HG03520 (cell line): ENCODE results near the gene ENSA.
"Not testable (repeated sequence)": the region's sequence is repeated elsewhere in the genome, so short reads cannot be mapped to it uniquely, and the experiment has no call there.

ENCODE experiments used
- ATAC-seq: cut with Tn5 transposase; IDR thresholded peaks from one replicate; pipeline ENCODE4 v1.9.1; 2021; ENCODE audit warnings: mild to moderate bottlenecking, moderate library complexity; ENCODE audit not compliant: unreplicated experiment

ENSA gene

DNA sequence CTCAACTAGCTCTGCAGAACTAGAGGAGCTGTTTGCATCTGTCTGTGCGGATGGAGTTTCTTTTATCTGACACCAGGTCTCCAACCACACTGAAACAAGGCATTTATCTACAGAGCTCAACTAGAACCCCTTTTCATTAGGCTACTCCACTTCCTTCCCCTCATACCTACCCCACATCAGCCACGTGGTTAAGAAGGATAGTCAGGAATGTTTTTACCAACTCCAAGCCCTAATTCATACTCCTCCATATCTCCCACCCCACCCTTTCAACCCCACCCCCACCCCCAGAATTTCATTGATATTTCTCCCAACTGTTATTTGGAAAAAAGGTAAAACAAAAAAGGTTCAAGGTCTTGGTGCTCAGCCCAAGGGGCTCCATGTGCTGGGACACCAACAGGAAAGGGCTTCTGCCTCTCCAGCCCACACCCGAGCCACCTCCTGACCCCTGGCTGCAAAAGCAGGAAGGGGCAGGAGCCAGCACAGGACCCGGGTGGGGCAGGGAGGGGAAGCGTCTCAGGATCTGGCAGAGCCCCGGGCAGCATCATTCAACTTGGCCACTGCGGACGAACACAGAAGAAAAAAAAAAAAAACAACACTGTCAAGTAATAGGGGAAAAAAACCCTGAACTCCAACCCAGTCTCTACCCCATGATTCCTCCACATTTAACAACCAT, 7.0 kb downstream of the ENSA start:
- ATAC-seq = no peak

DNA sequence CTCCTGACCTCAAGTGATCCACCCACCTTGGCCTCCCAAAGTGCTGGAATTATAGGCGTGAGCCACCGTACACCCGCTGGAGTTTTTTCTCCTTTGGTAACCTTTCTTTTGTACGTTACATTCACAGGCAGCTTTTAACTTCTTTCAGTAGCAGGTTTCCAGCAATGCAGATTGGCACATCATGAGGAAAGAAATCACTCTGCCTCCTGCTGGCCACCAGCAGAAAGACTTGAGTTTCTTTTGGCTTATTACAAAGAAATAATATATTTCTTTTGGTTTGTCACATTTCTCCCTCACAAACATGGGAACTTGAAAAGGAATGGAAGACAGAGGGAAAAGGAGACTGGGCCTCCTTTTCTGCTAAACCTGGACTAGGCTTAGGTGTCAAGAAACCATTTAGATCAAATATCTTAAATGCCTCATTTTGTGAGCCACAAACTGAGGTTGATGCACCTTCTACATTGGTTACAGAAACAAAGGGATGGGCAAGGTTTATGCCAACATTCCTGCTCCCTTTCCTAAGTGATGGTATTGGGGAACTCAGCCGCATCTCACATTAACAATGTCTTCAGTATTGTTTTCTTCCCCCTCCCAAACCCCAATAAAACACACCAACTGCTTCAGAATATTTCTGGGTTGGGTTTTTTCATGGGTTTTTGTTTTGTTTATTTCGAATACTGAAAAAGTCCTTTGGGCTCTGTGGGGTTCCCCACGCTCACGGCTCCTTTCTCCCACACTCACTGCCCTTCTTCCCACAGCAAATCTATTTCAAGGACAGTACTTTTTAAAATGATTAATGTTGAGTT, 7.7 kb downstream of the ENSA start:
- ATAC-seq = no peak

DNA sequence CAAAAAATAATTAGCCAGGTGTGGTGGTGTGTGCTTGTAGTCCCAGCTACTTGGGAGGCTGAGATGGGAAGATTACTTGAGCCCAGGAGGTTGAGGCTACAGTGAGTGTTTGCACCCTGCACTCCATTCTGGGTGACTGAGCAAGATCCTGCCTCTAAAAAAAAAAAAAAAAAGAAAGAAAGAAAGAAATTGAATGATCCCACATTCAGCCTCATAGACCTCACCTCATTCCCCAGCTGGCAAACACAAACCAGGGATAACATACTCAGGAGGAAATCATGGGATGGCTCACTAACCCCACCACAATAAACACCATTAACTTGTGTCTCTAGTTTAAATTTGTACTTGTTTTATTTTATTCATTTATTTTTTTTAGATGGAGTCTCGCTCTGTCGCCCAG, 8.5 kb downstream of the ENSA start:
- ATAC-seq = no peak

DNA sequence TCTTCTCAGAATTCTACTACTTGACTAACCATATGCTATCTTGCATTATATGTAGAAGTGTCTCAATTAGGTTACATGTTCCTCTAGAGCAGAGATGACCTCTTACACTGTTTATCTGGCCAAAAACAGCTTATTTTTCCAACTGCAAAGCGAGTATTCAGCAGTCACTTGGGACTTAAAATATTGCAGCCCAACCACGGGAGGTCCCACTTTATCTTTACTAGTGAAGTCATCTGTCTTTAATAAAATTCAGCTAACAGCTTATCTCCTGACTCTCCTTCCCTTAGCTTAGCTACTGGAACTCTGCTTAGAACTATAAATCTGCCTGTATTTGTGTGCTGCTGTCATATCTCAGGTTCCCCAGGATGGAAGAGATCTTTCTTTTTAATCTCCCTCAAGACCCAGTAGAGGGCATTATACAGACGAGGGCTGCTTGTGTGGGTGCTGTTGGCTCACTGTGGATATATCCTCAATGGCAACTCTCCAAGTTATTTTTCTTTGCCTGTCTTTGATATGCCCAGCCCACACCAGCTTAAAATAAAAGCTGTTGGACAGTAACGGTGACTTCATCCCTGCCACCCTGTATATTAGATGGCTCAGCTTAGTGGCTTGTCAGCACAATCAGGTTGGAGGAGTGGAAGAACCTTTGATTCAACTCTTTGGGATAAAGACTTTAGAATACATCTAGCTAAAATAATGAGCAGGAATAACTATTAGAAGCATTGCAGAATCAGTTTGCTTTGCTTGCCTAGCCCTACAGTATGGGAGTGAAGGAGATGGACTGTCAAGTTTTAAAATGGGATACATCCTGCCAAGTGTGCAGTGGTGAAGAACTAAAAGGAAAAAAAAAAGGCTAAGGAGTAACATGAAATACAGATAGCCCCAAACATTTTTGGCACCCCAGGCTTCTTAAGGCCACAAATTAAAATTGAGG, 9.6 kb downstream of the ENSA start:
- no peak for ATAC-seq

DNA sequence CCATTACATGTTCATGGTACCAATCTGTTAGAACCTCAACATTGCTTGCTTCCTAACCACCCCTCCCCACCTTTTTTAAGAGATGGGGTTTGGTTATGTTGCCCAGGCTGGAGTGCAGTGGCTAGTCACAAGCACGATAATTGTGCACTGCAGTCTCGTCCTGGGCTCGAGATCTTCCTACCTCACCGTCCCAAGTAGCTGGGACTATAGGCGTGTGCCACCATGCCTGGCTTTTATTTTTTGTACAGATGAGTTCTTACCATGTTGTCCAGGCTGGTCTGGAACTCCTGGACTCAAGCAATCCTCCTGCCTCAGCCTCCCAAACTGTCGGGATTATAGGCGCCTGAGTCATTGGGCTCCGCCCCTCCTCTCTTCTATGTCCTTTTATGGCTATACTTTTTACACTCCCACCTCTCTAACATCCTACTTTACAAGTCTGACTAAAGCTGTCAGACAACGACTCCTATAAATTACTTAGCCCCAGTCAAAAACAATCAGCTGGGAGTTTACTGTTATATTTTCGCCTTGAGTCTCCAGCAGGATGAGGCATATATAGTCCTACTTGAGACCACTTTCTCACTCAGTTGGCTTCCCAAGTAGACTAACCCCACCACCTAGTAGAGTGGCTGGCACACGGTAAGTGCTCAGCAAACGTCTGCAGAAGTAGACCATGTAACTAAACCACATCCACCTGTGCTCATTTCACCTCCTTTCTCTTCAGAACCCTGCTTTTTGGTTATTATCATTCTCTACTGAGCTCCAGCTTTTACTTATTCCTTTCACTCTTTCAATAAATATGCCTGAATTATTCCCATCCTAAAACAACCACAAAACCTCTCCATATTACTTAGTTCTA, 13.8 kb downstream of the ENSA start:
- no peak for ATAC-seq

DNA sequence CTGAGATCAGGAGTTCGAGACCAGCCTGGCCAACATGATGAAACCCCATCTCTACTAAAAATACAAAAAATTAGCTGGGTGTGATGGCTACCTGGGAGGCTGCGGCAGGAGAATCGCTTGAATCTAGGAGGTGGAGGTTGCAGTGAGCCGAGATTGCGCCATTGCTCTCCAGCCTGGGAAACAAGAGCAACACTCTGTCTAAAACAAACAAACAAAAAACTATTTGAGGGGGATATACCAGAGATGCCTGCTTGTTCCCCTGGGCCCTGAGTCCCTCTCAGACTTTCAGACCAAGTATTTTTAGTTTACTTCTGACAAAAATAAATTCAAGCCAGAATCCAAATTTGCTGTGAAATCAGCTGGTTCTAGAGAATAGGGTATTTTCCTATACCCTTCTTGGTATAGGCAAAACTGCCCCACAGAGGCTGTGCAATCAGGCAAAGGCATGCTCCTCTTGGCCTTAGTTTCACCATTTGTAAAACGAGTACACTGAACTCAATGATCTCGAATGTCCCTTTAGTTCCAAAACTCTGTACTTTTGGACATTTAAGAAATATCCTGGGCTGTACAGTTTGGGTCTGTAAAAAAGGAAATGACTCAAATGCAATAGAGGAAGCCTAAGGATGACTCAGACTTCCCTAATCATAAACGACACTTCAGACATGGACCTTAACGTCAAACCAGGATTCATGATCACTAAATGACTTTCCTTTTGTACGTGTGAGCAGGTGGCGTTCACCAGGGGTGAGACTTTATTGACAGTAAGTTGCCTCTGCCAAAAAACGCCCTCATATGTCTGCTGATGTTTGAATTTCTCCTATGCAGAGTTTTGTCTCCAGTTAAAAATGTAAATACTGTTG, 16.1 kb downstream of the ENSA start:
- ATAC-seq = peak; percentile 46

DNA sequence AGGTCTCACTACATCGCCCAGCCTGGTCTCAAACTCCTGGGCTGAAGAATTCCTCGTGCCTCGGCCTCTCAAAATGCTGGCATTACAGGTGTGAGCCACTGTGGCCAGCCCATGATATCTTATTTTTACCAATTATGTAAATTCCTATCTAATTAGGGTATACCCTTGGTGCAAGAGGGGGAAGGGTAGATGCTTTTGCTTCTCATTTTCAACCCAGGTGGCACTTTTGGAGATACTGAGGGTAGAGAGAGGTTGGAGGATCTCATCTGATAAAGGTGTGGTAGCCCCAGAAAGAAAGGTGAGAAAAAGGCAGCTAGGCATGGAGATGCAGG, 17.4 kb downstream of the ENSA start:
- no peak for ATAC-seq

DNA sequence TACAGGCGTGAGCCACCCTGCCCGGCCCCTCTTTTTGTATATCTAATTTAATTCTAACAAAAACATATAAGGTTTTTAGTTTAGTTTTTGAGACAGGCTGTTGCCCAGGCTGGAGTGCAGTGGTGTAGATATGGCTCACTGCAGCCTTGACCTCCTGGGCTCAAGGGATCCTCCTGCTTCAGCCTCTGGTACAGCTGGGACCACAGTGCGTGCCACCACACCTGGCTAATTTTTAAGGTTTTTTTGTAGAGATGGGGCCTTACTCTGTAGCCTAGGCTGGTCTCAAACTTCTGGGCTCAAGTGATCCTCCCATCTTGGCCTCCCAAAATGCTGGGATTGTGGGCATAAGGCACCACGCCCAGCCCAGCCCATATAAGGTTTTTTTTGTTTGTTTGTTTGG, 18.8 kb downstream of the ENSA start:
- ATAC-seq = no peak

DNA sequence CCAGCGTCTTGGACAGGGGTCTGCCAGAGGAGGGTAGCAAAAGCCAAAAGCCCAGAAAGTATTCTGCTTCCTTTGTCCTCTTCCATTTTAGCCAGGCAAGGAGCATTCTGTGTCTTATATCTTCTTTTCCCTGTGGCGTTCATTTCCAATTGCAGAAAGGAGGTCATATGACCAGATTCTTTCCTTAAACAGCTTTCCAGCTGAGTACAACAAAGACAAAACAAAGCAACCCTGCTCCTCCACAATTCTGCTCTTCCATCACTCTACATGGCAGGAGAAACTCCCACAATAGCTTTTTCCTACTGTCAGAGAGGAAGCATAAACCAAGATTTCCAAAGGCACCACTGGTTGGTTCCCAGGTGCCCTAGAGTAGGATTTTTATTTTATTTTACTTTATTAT, 19.7 kb downstream of the ENSA start:
- ATAC-seq = no peak

DNA sequence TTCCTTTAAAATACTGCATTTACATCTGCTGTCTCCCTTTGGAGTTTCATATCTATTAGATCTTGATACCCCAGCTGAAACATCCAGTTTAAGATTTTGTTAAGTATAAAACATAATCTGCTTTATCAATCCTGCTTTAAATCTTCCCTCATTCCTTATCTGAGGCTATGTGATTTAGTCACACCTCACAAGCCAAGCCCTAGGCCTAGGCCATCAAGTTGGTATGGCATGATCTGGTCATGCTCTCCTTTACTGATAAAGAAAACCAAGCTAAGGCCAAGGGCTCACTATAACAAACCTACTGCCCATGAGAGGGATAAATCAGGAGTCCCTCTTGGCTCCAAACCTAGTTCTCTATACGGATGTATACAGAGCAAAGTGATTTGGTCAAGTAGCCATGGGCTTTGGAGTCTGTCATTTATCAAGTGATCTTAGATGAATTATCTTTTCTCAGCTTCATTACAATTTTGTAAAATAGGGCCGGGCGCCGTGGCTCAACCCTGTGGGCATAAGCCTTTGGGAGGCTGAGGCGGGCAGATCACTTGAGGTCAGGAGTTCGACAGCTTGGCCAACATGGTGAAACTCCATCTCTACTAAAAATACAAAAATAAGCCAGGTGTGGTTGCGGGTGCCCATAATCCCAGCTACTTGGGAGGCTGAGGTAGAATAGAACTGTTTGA, 22.8 kb downstream of the ENSA start:
- ATAC-seq = no peak

DNA sequence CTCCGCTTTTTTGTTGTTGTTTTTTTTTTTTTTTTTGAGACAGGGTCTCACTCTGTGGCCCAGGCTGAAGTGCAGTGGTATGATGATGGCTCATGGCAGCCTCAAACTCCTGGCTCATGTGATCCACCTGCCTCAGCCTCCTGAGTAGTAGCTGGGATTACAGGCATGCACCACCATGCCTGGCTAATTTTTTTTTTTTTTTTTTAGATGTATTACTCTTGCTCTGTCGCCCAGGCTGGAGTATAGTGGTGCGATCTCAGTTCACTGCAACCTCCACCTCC, 24.0 kb downstream of the ENSA start:
- not testable (repeated sequence) for ATAC-seq

DNA sequence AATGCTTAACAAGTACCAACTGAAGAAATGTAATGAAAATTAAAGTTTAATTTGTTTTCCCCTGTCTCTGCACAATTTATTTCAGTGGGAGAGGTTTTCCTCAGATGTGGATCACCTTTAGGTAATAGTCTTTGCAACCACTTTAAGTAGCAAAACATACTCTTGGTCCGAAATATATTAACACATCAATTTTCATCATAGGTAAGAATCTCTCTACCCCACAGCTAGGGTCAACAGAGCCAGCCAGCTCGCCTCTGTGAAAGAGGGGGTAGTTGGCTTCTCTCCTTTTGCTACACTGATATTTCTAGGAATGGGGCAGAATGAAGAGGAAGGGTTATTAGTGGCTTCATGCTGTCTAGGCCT, 25.2 kb downstream of the ENSA start:
- ATAC-seq = no peak

DNA sequence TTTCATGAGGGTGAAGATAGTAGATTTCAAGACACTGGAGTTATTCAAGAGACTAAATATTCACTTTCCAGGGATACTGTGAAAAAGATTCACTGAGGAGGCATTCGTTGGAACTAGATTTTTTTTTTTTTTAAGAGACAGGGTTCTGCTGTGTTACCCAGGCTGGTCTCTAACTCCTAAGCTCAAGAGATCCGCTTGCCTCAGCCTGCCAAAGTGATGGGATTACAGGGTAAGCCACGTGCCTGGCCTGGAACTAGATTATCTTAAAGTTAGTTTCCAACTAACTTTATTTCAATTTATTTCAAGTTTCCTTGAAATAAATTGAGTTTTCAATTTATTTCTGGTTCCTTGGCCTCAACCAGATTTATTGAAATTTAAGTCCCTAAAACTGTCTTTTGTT, 25.7 kb downstream of the ENSA start:
- ATAC-seq = no peak

DNA sequence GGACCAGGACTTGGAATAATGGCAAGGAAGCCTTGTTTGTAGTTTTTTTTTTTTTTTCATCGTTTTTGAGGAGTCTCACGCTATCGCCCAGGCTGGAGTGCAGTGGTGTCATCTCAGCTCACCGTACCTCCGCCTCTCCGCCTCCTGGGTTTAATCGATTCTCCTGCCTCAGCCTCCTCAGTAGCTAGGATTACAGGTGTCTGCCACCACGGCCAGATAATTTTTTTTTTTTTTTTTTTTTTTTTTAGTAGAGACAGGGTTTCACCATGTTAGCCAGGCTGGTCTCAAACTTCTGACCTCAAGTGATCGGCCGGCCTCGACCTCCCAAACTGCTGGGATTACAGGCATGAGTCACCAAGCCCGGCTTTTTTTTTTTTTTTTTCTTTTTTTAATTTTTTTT, 27.0 kb downstream of the ENSA start:
- ATAC-seq = not testable (repeated sequence)

DNA sequence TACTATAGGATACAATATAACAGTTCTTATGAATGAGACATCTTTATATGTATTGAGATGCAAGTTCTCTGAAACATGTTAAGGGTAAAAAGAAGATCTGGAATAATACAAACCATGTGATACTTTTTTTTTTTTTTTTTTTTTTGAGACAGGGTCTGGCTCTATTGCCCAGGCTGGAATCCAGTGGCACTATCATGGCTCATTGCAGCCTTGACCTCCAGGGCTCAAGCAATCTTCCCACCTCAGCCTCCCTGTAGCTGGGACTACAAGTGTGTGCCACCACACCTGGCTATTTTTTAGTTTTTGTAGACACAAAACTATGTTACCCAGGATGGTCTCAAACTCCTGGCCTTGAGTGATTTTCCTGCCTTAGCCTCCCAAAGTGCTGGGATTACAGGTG, 27.9 kb downstream of the ENSA start:
- no peak for ATAC-seq

DNA sequence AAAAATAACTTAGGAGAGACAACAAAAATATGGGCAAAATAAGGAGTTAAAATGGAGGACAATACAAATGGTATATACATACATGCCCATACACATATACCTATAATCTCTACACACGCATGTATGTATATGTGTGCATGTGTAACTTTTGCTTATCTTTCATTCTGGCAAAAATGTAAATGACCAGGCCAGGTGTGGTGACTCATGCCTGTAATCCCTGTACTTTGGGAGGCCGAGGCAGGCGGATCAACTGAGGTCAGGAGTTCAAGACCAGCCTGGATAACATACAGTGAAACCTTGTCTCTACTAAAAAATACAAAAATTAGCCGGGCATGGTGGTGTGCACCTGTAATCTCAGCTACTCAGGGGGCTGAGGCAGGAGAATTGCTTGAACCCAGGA, 31.1 kb downstream of the ENSA start:
- ATAC-seq = not testable (repeated sequence)

DNA sequence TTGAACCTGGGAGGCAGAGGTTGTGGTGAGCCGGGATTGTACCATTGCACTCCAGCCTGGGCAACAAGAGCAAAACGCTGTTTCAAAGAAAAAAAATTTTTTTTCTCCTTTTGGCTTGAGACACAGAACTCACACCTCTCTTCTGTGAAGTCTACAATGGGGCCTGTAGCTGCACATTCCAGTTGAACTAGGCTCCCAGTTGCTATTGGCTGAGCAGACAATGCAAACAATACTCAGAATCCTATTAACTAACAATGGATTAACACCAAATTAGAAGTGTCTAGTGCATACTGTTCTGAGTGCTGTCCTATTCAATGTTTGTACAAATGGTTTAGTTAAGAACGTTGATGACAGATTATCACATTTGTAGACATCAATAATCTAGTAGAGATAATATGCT, 32.4 kb downstream of the ENSA start:
- ATAC-seq = no peak

DNA sequence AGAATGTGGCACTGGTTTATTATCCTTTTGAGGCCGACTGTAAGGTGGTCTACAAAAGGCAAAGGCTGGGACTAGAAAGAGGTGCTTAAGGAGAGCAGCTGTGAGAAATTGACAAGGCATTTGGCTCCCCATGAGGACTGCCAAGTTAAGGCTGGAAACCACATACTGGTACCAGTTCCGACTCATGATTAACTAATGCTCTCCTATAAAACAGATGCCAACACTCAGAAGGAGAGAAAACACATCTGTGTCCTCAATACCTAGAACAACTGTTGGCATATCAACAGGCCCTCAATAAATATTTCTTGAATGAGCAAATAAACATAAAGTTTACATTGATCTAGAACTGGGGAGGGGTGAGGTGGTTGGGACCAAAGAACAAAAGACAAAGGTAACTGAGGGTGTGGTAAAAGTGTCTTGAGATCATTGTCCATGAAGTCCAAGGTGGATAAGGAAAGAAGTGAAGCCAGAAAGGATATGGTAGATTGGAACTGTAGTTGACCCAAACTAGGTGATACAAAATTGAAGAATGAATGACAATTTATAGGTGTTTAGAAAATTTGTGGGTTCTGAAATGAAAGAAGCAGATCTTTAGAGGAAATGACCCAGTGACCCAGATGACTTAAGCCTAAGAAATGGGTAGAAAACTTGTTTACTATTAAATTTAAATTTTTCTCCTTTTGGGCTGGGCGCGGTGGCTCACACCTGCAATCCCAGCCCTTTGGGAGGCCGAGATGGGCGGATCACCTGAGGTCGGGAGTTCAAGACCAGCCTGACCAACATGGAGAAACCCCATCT, 33.1 kb downstream of the ENSA start:
- no peak for ATAC-seq

DNA sequence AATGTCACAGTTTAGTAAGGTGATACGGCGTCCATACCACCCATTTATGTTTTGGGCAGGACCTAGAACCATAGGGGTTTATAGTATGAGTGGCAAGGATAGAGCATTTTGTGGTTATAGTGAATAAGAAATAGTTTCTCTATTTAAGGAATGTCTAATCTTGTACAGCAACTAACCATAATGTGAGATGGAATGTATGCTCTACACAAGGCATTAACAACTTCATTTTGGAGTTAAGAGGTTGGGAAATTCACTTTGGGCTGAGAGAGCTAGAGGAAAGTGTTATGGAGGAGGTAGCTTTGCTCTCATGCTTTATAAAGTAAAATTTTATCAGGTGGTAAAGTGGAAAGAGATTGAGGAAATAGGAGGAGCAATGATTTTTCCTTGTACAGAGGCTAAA, 47.0 kb downstream of the ENSA start:
- ATAC-seq = no peak
